Right ventricle myocardium inferior (tissue), 1 donor: Measurements from ENCODE around the gene MED27. TPM values are rescaled to one million over a fixed set of nuclear protein-coding genes. Genes with fewer than 3 reads are reported as not detected.
A peak's percentile ranks its signal among the peaks of the same experiment; 100 is the strongest.

Experiments used
- ATAC-seq: fragments of 200-7000 bp; cut with Tn5 transposase; one replicate; pipeline ENCODE4 v1.9.1; 2020; ENCODE audit warnings: mild to moderate bottlenecking, moderate library complexity
- DNase-seq: peaks from one replicate; pipeline ENCODE4 v3.0.0; 2021; ENCODE audit errors: missing footprints
- intact Hi-C: fragments of 100-400 bp; cut with DNase I; formaldehyde crosslinking; loops from one replicate; pipeline ENCODE4 v1.11.0; 2022
- total RNA-seq: library from RNA; stranded (reverse); fragmentation: NEBNext Ultra II Directional; extraction: Animal tissue kit (Norgen Biotek cat#: 25700); gene quantifications from one replicate; pipeline ENCODE4 v1.2.1, GENCODE V29; 2021
- donor health status: DM: no; HTN: yes; CAD: no; lungs with severe emphysema.

MED27 gene
- total RNA-seq, 1 donor from 2014 or later = 15.1 TPM

- DNase-seq = no peak
- ATAC-seq = no peak
- intact Hi-C loops = loop anchor here (10.0 kb wide), 1 partner anchor 396 kb away; no protein-coding TSS in a partner anchor
Observed at GRCh38 chr9:131838530-131839280, 241.0 kb downstream of the MED27 start.

GRCh38 chr9:131837836-131838235 is 241.8 kb downstream of the MED27 start:
- DNase-seq = no peak
- intact Hi-C loops = loop anchor here (10.0 kb wide), 1 partner anchor 397 kb away; no protein-coding TSS in a partner anchor
- ATAC-seq = no peak

GRCh38 chr9:131837316-131837715 is 242.4 kb downstream of the MED27 start:
- ATAC-seq (peak; percentile 73), DNase-seq (no peak)
- intact Hi-C loops = loop anchor here (10.0 kb wide), 1 partner anchor 397 kb away; no protein-coding TSS in a partner anchor

GRCh38 chr9:131836607-131837315 is 242.9 kb downstream of the MED27 start:
- no peak for DNase-seq
- ATAC-seq = no peak
- intact Hi-C loops = loop anchor here (10.0 kb wide), 1 partner anchor 398 kb away; no protein-coding TSS in a partner anchor

GRCh38 chr9:131836021-131836420 is 243.6 kb downstream of the MED27 start:
- DNase-seq = peak; percentile 49
- intact Hi-C loops = loop anchor here (10.0 kb wide), 1 partner anchor 399 kb away; no protein-coding TSS in a partner anchor
- no peak for ATAC-seq

- DNase-seq = peak; percentile 21
- no peak for ATAC-seq
Observed at GRCh38 chr9:131835151-131835910, 244.3 kb downstream of the MED27 start.

GRCh38 chr9:131834721-131835120 is 244.9 kb downstream of the MED27 start:
- DNase-seq = no peak
- ATAC-seq = no peak
- intact Hi-C loops = loop anchor here (10.0 kb wide), 1 partner anchor 400 kb away; no protein-coding TSS in a partner anchor

More at GRCh38 chr9:131835151-131835910, 244.3 kb downstream of the MED27 start:
- intact Hi-C loops = loop anchor here (10.0 kb wide), 1 partner anchor 399 kb away; no protein-coding TSS in a partner anchor

GRCh38 chr9:131833906-131834305 is 245.8 kb downstream of the MED27 start:
- no peak for DNase-seq
- intact Hi-C loops = loop anchor here (10.0 kb wide), 1 partner anchor 401 kb away; no protein-coding TSS in a partner anchor
- no peak for ATAC-seq

- DNase-seq (no peak), ATAC-seq (no peak)
- intact Hi-C loops = loop anchor here (10.0 kb wide), 1 partner anchor 402 kb away; no protein-coding TSS in a partner anchor
Observed at GRCh38 chr9:131833083-131833482, 246.6 kb downstream of the MED27 start.

- ATAC-seq (no peak), DNase-seq (no peak)
- intact Hi-C loops = loop anchor here (10.0 kb wide), 1 partner anchor 403 kb away; no protein-coding TSS in a partner anchor
Observed at GRCh38 chr9:131831380-131832165, 248.1 kb downstream of the MED27 start.

- intact Hi-C loops = no loop called here
- DNase-seq = no peak
- ATAC-seq = no peak
Observed at GRCh38 chr9:131827821-131828369, 251.8 kb downstream of the MED27 start.

- intact Hi-C loops = no loop called here
- DNase-seq (no peak), ATAC-seq (no peak)
Observed at GRCh38 chr9:131826966-131827525, 252.6 kb downstream of the MED27 start.

GRCh38 chr9:131826053-131826452 is 253.6 kb downstream of the MED27 start:
- ATAC-seq (no peak), DNase-seq (no peak)
- intact Hi-C loops = no loop called here

- intact Hi-C loops = no loop called here
- DNase-seq (no peak), ATAC-seq (no peak)
Observed at GRCh38 chr9:131824953-131825495, 254.6 kb downstream of the MED27 start.

GRCh38 chr9:131824155-131824594 is 255.5 kb downstream of the MED27 start:
- DNase-seq (no peak), ATAC-seq (no peak)
- intact Hi-C loops = no loop called here

GRCh38 chr9:131823701-131824146 is 255.9 kb downstream of the MED27 start:
- ATAC-seq (no peak), DNase-seq (no peak)
- intact Hi-C loops = no loop called here

- intact Hi-C loops = no loop called here
Observed at GRCh38 chr9:131818089-131818488, 261.6 kb downstream of the MED27 start.

More at GRCh38 chr9:131818089-131818488, 261.6 kb downstream of the MED27 start:
- DNase-seq (no peak), ATAC-seq (no peak)
